ENCODE measurements around the gene ELL. TPM values are rescaled to one million over a fixed set of nuclear protein-coding genes. Genes with fewer than 3 reads are reported as not detected.

Gene ELL
- total RNA-seq, 1 donor from 2014 or later, result 9.0 TPM

- DNase-seq (ENCODE audit: low read depth in 2 of 2), result no peak
Measured at GRCh38 chr19:18435178-18435841, 86.6 kb downstream of the ELL start.

- DNase-seq (ENCODE audit: low read depth in 2 of 2), result no peak
Measured at GRCh38 chr19:18434411-18435175, 87.3 kb downstream of the ELL start.

- no peak for DNase-seq (ENCODE audit: low read depth in 2 of 2)
Measured at GRCh38 chr19:18433735-18434398, 88.0 kb downstream of the ELL start.

GRCh38 chr19:18433015-18433691, 88.7 kb downstream of the ELL start:
- DNase-seq (ENCODE audit: low read depth in 2 of 2), result peak in 1 of 2 donors; percentile 62

GRCh38 chr19:18432275-18433014, 89.4 kb downstream of the ELL start:
- DNase-seq (ENCODE audit: low read depth in 2 of 2), result no peak

GRCh38 chr19:18431351-18432197, 90.3 kb downstream of the ELL start:
- no peak for DNase-seq (ENCODE audit: low read depth in 2 of 2)

GRCh38 chr19:18430417-18431144, 91.3 kb downstream of the ELL start:
- no peak for DNase-seq (ENCODE audit: low read depth in 2 of 2)

- no peak for DNase-seq (ENCODE audit: low read depth in 2 of 2)
Measured at GRCh38 chr19:18429717-18430416, 92.0 kb downstream of the ELL start.

GRCh38 chr19:18428787-18429674, 92.8 kb downstream of the ELL start:
- peak; percentile 57 to 77 for DNase-seq (ENCODE audit: low read depth in 2 of 2)

- DNase-seq (ENCODE audit: low read depth in 2 of 2), result no peak
Measured at GRCh38 chr19:18428173-18428786, 93.6 kb downstream of the ELL start.

- no peak for DNase-seq (ENCODE audit: low read depth in 2 of 2)
Measured at GRCh38 chr19:18427743-18428113, 94.1 kb downstream of the ELL start.

- DNase-seq (ENCODE audit: low read depth in 2 of 2), result no peak
Measured at GRCh38 chr19:18427080-18427742, 94.7 kb downstream of the ELL start.

- no peak for DNase-seq (ENCODE audit: low read depth in 2 of 2)
Measured at GRCh38 chr19:18426416-18426767, 95.5 kb downstream of the ELL start.

GRCh38 chr19:18425515-18426415, 96.1 kb downstream of the ELL start:
- DNase-seq (ENCODE audit: low read depth in 2 of 2), result no peak

- DNase-seq (ENCODE audit: low read depth in 2 of 2), result no peak
Measured at GRCh38 chr19:18424890-18425514, 96.9 kb downstream of the ELL start.
